Right lobe of liver (tissue), 6 donors: Measurements from ENCODE around the gene TWIST2. TPM values are rescaled to one million over a fixed set of nuclear protein-coding genes. Genes with fewer than 3 reads are reported as not detected.

Experiments used
- ATAC-seq, 4 donors: fragments of 200-7000 bp; cut with Tn5 transposase; one replicate each; pipeline ENCODE4 v1.9.1; 2020; ENCODE audit warnings: mild to moderate bottlenecking in 4 of 4, moderate library complexity in 4 of 4
- DNase-seq, 3 donors: peaks; one replicate each; pipeline ENCODE4 v3.0.0-alpha.2; 2020
- H3K27ac ChIP-seq, 3 donors: fragments of 200-600 bp; one replicate each; pipeline ENCODE4 v1.8.0; 2022
- H3K27me3 ChIP-seq, 2 donors: fragments of 200-600 bp; one replicate each; pipeline ENCODE4 v1.8.0; 2022
- H3K36me3 ChIP-seq, 4 donors: fragments of 200-600 bp; sonication (generic) in 1 of 4; one replicate each; pipeline versions ENCODE4 v1.5.1 to v1.8.0; 2017 to 2022; ENCODE audit warnings: control low read depth in 1 of 4
- H3K4me1 ChIP-seq, 4 donors: fragments of 200-600 bp; sonication (generic) in 1 of 4; one replicate each; pipeline versions ENCODE4 v1.5.1 to v1.8.0; 2017 to 2022; ENCODE audit warnings: control low read depth in 1 of 4
- H3K4me3 ChIP-seq, 3 donors: fragments of 200-600 bp; one replicate each; pipeline ENCODE4 v1.8.0; 2022
- H3K9me3 ChIP-seq, 4 donors: fragments of 200-600 bp; sonication (generic) in 1 of 4; one replicate each; pipeline versions ENCODE4 v1.5.1 to v1.8.0; 2017 to 2022; ENCODE audit warnings: control low read depth in 1 of 4
- POLR2A ChIP-seq: fragments of 450-650 bp; IDR thresholded peaks from one replicate; pipeline ENCODE4 v1.6.1; 2017; ENCODE audit warnings: antibody characterized with exemption, mild to moderate bottlenecking
- WGBS: methylation state at CpG from one replicate; pipeline ENCODE4 v1.1.6; 2018; ENCODE audit warnings: low coverage, low lambda C conversion rate; ENCODE audit not compliant: insufficient coverage; ENCODE audit errors: missing lambda C conversion rate; 5-methylcytosine and 5-hydroxymethylcytosine counted together
- intact Hi-C, 2 donors: fragments of 100-400 bp; cut with DNase I; formaldehyde crosslinking; loops; one replicate each; pipeline versions ENCODE4 v1.11.2 to v1.14.1; 2022
- total RNA-seq, 6 experiments: library from RNA; depleted of rRNA in 2 of 6; stranded (reverse); fragments of >200 nt in 2 of 6; fragmentation: NEBNext Ultra II Directional in 3 of 6; extraction: Animal tissue kit (Norgen Biotek cat#: 25700) in 3 of 6; gene quantifications; one replicate each; pipeline versions ENCODE4 v1.1.0 to v1.2.4, GENCODE V29; 2016 to 2023
- TF ChIP-seq, protein P1 (sequence below), 4 donors: fragments of 200-600 bp in 3 of 4; fragments of 450-650 bp in 1 of 4; IDR thresholded peaks; one replicate each; pipeline versions ENCODE4 v1.5.1 to v1.8.0; 2016 to 2022; ENCODE audit warnings: antibody characterized with exemption in 4 of 4, mild to moderate bottlenecking in 2 of 4
- donor health status: DM: no; HTN: yes; CAD: no.
- donor health status: DM: no; HTN: no; CAD: no.
- donor health status: DM: no; HTN: no; CAD: no.
- donor health status: DM: no; HTN: yes; CAD: no.
- donor health status: DM: no; HTN: yes; CAD: no.

TWIST2 gene
- total RNA-seq, 6 experiments from 2014 or later = 0.15 to 0.56 (median 0.18) TPM; not detected in 3

DNA sequence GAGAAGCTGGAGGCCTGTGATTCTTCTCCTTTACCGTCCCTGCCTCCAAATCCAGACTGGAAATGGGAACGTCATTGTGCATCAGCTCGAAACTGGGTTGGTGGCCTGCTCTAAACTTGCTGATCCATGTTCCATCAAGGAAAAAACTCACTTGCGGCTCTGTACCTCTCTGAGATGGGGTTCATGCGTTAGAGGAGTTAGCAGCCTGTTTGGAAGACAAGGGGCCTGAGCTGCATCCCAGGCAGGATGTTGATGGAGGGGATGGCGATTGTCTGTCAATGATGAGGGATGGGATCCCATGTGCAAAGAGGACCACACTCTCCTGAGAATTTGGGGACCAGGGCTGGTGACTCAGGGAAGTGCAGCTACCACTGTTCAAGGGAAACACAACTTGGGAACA lies 26.0 kb downstream of the TWIST2 start:
- ATAC-seq = no peak
- no peak overlapping the region for H3K4me3 ChIP-seq

DNA sequence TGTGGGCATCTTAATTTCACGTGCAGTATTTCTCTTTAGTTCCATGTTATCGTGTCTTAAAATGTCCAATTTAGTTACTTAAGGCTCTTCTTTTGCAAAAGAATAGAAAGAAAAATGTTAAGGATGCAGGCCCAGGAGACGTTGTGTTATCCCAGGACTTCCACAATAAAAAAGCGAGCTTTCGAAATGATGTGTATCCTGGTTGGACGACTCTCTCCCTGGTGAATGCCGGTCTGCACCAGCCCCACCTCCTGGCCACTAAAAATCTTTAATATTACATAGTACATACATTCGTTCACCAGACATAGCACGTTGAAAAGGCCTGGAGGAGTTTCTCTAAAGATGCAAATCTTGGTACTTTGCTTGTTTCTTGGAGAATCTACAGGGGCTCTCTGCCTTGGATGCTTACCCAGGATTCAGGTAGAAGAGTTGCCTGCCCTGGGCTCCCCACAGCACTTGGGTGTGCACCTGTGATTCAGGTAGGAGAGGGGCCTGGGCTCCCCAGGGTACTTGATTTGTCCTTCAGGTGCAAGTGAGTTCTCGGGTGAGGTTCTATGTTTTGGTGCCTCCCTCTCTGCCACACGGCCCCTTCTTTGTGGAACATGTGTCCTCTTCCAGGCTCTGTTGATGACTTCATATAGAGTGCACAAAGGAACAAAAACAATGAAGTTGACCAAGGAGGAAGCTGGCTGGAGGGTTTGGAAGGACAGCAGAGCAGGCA lies 26.6 kb downstream of the TWIST2 start:
- Histone ChIP-seq H3K9me3 (no peaks in the 10 kb centered on the region), H3K4me1 (no peaks in the 10 kb centered on the region), H3K36me3 (no peaks in the 10 kb centered on the region), H3K4me3 (no peak overlapping the region), H3K27ac (no peak overlapping the region), H3K27me3 (no peaks in the 10 kb centered on the region)
- WGBS = 58% methylated on average over 11 of the region's 11 CpGs
- DNase-seq (peak in 1 of 3 donors; percentile 23), ATAC-seq (no peak)
- TF ChIP-seq POLR2A = no peak
- TF ChIP-seq, protein P1, sequence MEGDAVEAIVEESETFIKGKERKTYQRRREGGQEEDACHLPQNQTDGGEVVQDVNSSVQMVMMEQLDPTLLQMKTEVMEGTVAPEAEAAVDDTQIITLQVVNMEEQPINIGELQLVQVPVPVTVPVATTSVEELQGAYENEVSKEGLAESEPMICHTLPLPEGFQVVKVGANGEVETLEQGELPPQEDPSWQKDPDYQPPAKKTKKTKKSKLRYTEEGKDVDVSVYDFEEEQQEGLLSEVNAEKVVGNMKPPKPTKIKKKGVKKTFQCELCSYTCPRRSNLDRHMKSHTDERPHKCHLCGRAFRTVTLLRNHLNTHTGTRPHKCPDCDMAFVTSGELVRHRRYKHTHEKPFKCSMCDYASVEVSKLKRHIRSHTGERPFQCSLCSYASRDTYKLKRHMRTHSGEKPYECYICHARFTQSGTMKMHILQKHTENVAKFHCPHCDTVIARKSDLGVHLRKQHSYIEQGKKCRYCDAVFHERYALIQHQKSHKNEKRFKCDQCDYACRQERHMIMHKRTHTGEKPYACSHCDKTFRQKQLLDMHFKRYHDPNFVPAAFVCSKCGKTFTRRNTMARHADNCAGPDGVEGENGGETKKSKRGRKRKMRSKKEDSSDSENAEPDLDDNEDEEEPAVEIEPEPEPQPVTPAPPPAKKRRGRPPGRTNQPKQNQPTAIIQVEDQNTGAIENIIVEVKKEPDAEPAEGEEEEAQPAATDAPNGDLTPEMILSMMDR (IDR thresholded peaks at IDR 0.05) = no peak
- intact Hi-C loops = no loop called here

More for the DNA sequence above, 26.0 kb downstream of the TWIST2 start:
- Histone ChIP-seq H3K36me3 (no peaks in the 10 kb centered on the region), H3K4me1 (no peaks in the 10 kb centered on the region), H3K9me3 (no peaks in the 10 kb centered on the region), H3K27ac (no peak overlapping the region), H3K27me3 (no peaks in the 10 kb centered on the region)
- TF ChIP-seq, protein P1 (IDR thresholded peaks at IDR 0.05) = no peak
- TF ChIP-seq POLR2A = no peak
- intact Hi-C loops = no loop called here
- WGBS = 78% methylated on average over 6 of the region's 6 CpGs
- DNase-seq = peak in 1 of 3 donors; percentile 20

DNA sequence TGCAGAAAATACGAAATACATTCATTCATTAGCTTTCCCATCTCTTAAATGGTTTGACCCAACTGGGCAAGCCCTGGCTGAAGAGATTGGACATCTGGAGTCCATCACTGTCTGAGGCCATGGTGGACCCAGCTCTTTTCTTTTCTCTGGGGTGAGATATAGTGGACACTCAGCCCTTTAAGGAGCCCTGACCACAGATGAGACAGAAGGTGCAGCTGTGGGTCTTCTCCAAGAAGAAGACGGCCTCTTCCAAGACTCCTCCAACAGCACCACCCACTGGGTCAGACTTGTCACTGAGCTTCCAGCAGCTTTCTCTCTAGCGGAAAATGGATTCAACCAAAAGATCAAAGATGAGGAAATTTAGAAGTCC lies 27.2 kb downstream of the TWIST2 start:
- TF ChIP-seq, protein P1 (IDR thresholded peaks at IDR 0.05) = no peak
- no peak for TF ChIP-seq POLR2A
- no peaks in the 10 kb centered on the region for H3K4me1 ChIP-seq
- no peak overlapping the region for H3K4me3 ChIP-seq
- H3K36me3 ChIP-seq = no peaks in the 10 kb centered on the region
- DNase-seq (peak in 1 of 3 donors; percentile 17), ATAC-seq (no peak)
- no peaks in the 10 kb centered on the region for H3K27me3 ChIP-seq
- no peaks in the 10 kb centered on the region for H3K9me3 ChIP-seq
- no peak overlapping the region for H3K27ac ChIP-seq
- 79% methylated on average over 3 of the region's 3 CpGs for WGBS
- intact Hi-C loops = no loop called here

DNA sequence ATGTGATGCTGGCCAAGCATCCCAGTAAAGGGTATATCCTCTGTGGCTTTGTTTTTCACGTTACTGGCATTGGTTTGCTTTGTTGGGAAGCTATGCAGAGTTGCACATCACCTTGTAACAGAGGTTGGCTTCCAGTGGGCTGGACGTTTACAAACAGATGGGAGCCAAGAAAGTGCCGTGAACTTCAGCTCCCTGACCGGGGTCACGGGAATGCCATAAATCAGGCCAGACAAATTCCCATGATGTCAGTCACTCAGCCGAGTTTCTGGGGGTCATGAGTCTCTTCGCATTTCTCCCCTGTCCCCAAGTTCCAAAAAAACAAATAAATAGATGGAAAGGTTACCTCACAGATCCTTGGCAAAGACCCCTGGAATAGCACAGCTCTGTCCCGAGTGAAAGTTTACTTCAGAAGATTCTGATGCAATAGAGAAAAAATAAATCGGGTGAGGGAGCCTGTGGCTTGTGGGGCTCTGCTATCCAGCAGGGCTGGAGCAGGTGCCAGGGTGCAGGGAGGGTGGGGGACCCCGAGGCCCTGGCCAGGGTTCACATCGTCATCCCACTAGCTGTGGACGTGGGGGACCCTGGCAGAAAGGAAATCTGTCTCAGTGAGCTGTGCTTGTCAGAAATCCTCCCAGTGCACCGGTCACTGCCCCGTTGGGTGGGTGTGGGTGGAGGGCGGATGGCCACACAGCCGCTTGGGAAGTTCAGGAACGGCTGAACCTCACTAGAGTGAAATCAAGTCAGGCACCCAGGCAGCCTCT lies 27.8 kb downstream of the TWIST2 start:
- ATAC-seq = peak; percentile 30 to 85 (median 32)

More for the DNA sequence above, 27.8 kb downstream of the TWIST2 start:
- intact Hi-C loops = no loop called here
- peak in 1 of 3 donors; percentile 40 for DNase-seq
- WGBS = 32% methylated on average over 12 of the region's 17 CpGs
- Histone ChIP-seq H3K9me3 (no peaks in the 10 kb centered on the region), H3K4me3 (no peak overlapping the region), H3K4me1 (no peaks in the 10 kb centered on the region), H3K27me3 (no peaks in the 10 kb centered on the region), H3K27ac (no peak overlapping the region), H3K36me3 (no peaks in the 10 kb centered on the region)
- TF ChIP-seq, protein P1 (IDR thresholded peaks at IDR 0.05) = no peak
- no peak for TF ChIP-seq POLR2A
